Activated T-helper 1 cell treated with anti-CD3 and anti-CD28 coated beads, Interleukin-12 subunit alpha, Interleukin-12 subunit beta, Interleukin-2, Interleukin-4 antibody, amounts not matched to agents 30 ng/mL and 10 ng/mL and 1 ng/mL, durations not matched to agents 14 hours and 24 hours and 36 hours (primary cell): ENCODE data around the gene SDCCAG8. TPM values are rescaled to one million over a fixed set of nuclear protein-coding genes. Genes with fewer than 3 reads are reported as not detected.

Source experiments
- DNase-seq: peaks from one replicate; pipeline ENCODE4 v3.0.0; 2021; ENCODE audit warnings: low spot score
- H3K27ac Mint-ChIP-seq: one replicate; pipeline ENCODE4 v1.8.0; 2021; ENCODE audit warnings: mild to moderate bottlenecking, mixed read lengths
- H3K27me3 Mint-ChIP-seq: one replicate; pipeline ENCODE4 v1.8.0; 2022; ENCODE audit warnings: mild to moderate bottlenecking, moderate library complexity, mixed read lengths; ENCODE audit not compliant: insufficient read depth
- H3K36me3 Mint-ChIP-seq: one replicate; pipeline ENCODE4 v1.8.0; 2021; ENCODE audit warnings: low read depth, mixed read lengths
- H3K4me1 Mint-ChIP-seq: one replicate; pipeline ENCODE4 v1.8.0; 2021; ENCODE audit warnings: low read depth, mixed read lengths
- H3K4me3 Mint-ChIP-seq: one replicate; pipeline ENCODE4 v1.8.0; 2021; ENCODE audit warnings: mild to moderate bottlenecking, moderate library complexity, mixed read lengths
- H3K9me3 Mint-ChIP-seq: one replicate; pipeline ENCODE4 v1.8.0; 2021; ENCODE audit warnings: mixed read lengths
- intact Hi-C: fragments of 100-400 bp; cut with micrococcal nuclease; formaldehyde crosslinking; loops from one replicate; pipeline ENCODE4 v1.15.1; 2024
- total RNA-seq: library from RNA; stranded (reverse); gene quantifications from 2 replicates; pipeline ENCODE4 v1.2.3, GENCODE V29; 2022

Gene SDCCAG8
- total RNA-seq, 1 donor from 2014 or later, result 17.6 TPM

- H3K36me3 Mint-ChIP-seq, result no peaks in the 10 kb centered on the region
- no peak overlapping the region for H3K27ac Mint-ChIP-seq
- no peaks in the 10 kb centered on the region for H3K27me3 Mint-ChIP-seq
- H3K9me3 Mint-ChIP-seq, result no peaks in the 10 kb centered on the region
- peaks cover 13% of the 10 kb centered on the region for H3K4me1 Mint-ChIP-seq
- no peak for DNase-seq
- intact Hi-C loops, result no loop called here
- H3K4me3 Mint-ChIP-seq, result no peak overlapping the region
Observed at GRCh38 chr1:243394066-243394465, 138.2 kb downstream of the SDCCAG8 start.

- DNase-seq, result no peak
- H3K27me3 Mint-ChIP-seq, result no peaks in the 10 kb centered on the region
- peaks cover 13% of the 10 kb centered on the region for H3K4me1 Mint-ChIP-seq
- H3K9me3 Mint-ChIP-seq, result no peaks in the 10 kb centered on the region
- no peak overlapping the region for H3K27ac Mint-ChIP-seq
- intact Hi-C loops, result no loop called here
- H3K4me3 Mint-ChIP-seq, result no peak overlapping the region
- no peaks in the 10 kb centered on the region for H3K36me3 Mint-ChIP-seq
Observed at GRCh38 chr1:243394601-243395464, 139.0 kb downstream of the SDCCAG8 start.

GRCh38 chr1:243396424-243396823, 140.6 kb downstream of the SDCCAG8 start:
- Mint-ChIP-seq H3K4me1 (no peaks in the 10 kb centered on the region), H3K27ac (no peak overlapping the region), H3K27me3 (no peaks in the 10 kb centered on the region), H3K4me3 (no peak overlapping the region), H3K9me3 (no peaks in the 10 kb centered on the region), H3K36me3 (no peaks in the 10 kb centered on the region)
- DNase-seq, result no peak
- intact Hi-C loops, result no loop called here

- Mint-ChIP-seq H3K27ac (no peak overlapping the region), H3K27me3 (no peaks in the 10 kb centered on the region), H3K4me1 (no peaks in the 10 kb centered on the region), H3K9me3 (no peaks in the 10 kb centered on the region), H3K36me3 (no peaks in the 10 kb centered on the region), H3K4me3 (no peak overlapping the region)
- intact Hi-C loops, result no loop called here
- no peak for DNase-seq
Observed at GRCh38 chr1:243396876-243397275, 141.0 kb downstream of the SDCCAG8 start.

GRCh38 chr1:243397613-243398321, 141.9 kb downstream of the SDCCAG8 start:
- Mint-ChIP-seq H3K4me3 (no peak overlapping the region), H3K9me3 (no peaks in the 10 kb centered on the region), H3K36me3 (no peaks in the 10 kb centered on the region), H3K27ac (no peak overlapping the region), H3K27me3 (no peaks in the 10 kb centered on the region), H3K4me1 (no peaks in the 10 kb centered on the region)
- intact Hi-C loops, result no loop called here
- DNase-seq, result no peak

- DNase-seq, result no peak
- Mint-ChIP-seq H3K4me1 (no peaks in the 10 kb centered on the region), H3K27ac (no peak overlapping the region), H3K4me3 (no peak overlapping the region), H3K36me3 (no peaks in the 10 kb centered on the region), H3K9me3 (no peaks in the 10 kb centered on the region), H3K27me3 (no peaks in the 10 kb centered on the region)
- intact Hi-C loops, result no loop called here
Observed at GRCh38 chr1:243399561-243400155, 143.8 kb downstream of the SDCCAG8 start.

GRCh38 chr1:243402868-243403267, 147.0 kb downstream of the SDCCAG8 start:
- intact Hi-C loops, result no loop called here

GRCh38 chr1:243406424-243406823, 150.6 kb downstream of the SDCCAG8 start:
- Mint-ChIP-seq H3K4me3 (no peak overlapping the region), H3K27me3 (no peaks in the 10 kb centered on the region), H3K4me1 (peaks cover 16% of the 10 kb centered on the region), H3K9me3 (no peaks in the 10 kb centered on the region), H3K36me3 (no peaks in the 10 kb centered on the region), H3K27ac (no peak overlapping the region)
- DNase-seq, result no peak
- intact Hi-C loops, result no loop called here

More at GRCh38 chr1:243402868-243403267, 147.0 kb downstream of the SDCCAG8 start:
- Mint-ChIP-seq H3K4me1 (peaks cover 16% of the 10 kb centered on the region), H3K27me3 (no peaks in the 10 kb centered on the region), H3K4me3 (no peak overlapping the region), H3K27ac (no peak overlapping the region), H3K9me3 (no peaks in the 10 kb centered on the region), H3K36me3 (no peaks in the 10 kb centered on the region)
- no peak for DNase-seq

- Mint-ChIP-seq H3K4me1 (peaks cover 16% of the 10 kb centered on the region), H3K9me3 (no peaks in the 10 kb centered on the region), H3K27ac (no peak overlapping the region), H3K27me3 (no peaks in the 10 kb centered on the region), H3K4me3 (no peak overlapping the region), H3K36me3 (no peaks in the 10 kb centered on the region)
- intact Hi-C loops, result no loop called here
- no peak for DNase-seq
Observed at GRCh38 chr1:243407284-243408018, 151.6 kb downstream of the SDCCAG8 start.

GRCh38 chr1:243408479-243408878, 152.6 kb downstream of the SDCCAG8 start:
- no peak for DNase-seq
- intact Hi-C loops, result no loop called here
- Mint-ChIP-seq H3K4me3 (no peak overlapping the region), H3K9me3 (no peaks in the 10 kb centered on the region), H3K27me3 (no peaks in the 10 kb centered on the region), H3K27ac (no peak overlapping the region), H3K36me3 (no peaks in the 10 kb centered on the region), H3K4me1 (peaks cover 16% of the 10 kb centered on the region)

- no peak for DNase-seq
- H3K27ac Mint-ChIP-seq, result no peak overlapping the region
- H3K27me3 Mint-ChIP-seq, result no peaks in the 10 kb centered on the region
- no peak overlapping the region for H3K4me3 Mint-ChIP-seq
- H3K4me1 Mint-ChIP-seq, result peaks cover 23% of the 10 kb centered on the region
- H3K9me3 Mint-ChIP-seq, result no peaks in the 10 kb centered on the region
- H3K36me3 Mint-ChIP-seq, result peaks cover 2% of the 10 kb centered on the region
- intact Hi-C loops, result loop anchor here (1.0 kb wide), 1 partner anchor 65 kb away; no protein-coding TSS in a partner anchor
Observed at GRCh38 chr1:243409284-243409683, 153.4 kb downstream of the SDCCAG8 start.

GRCh38 chr1:243411472-243411871, 155.6 kb downstream of the SDCCAG8 start:
- DNase-seq, result no peak
- Mint-ChIP-seq H3K27ac (no peak overlapping the region), H3K9me3 (no peaks in the 10 kb centered on the region), H3K4me1 (peaks cover 41% of the 10 kb centered on the region), H3K36me3 (peaks cover 4% of the 10 kb centered on the region), H3K4me3 (no peak overlapping the region), H3K27me3 (no peaks in the 10 kb centered on the region)
- intact Hi-C loops, result no loop called here
